H9 (cell line): ENCODE data around the gene DIO1. TPM values are rescaled to one million over a fixed set of nuclear protein-coding genes. Genes with fewer than 3 reads are reported as not detected.

Experiments
- DNase-seq: peaks from one replicate; pipeline ENCODE4 v3.0.0-alpha.2; 2017
- H2AFZ ChIP-seq: one replicate; pipeline ENCODE4 v1.6.1; 2013; ENCODE audit warnings: mild to moderate bottlenecking, low read length, control low read depth, moderate library complexity
- H2AK5ac ChIP-seq: 2 replicates; pipeline ENCODE4 v1.6.1; 2013; ENCODE audit warnings: low read length, control low read depth, mixed read lengths; ENCODE audit not compliant: insufficient read length
- H2BK120ac ChIP-seq: one replicate; pipeline ENCODE4 v1.6.1; 2013; ENCODE audit warnings: low read depth, mild to moderate bottlenecking, low read length, control low read depth, inconsistent platforms; ENCODE audit not compliant: poor library complexity, severe bottlenecking
- H2BK12ac ChIP-seq: 2 replicates; pipeline ENCODE4 v1.6.1; 2013; ENCODE audit warnings: low read length, control low read depth, mixed read lengths, low read depth; ENCODE audit not compliant: insufficient read length
- H2BK15ac ChIP-seq: 2 replicates; pipeline ENCODE4 v1.6.1; 2013; ENCODE audit warnings: low read depth, low read length, control low read depth
- H2BK20ac ChIP-seq: one replicate; pipeline ENCODE4 v1.6.1; 2013; ENCODE audit warnings: low read depth, mild to moderate bottlenecking, low read length, control low read depth, inconsistent platforms; ENCODE audit not compliant: poor library complexity, severe bottlenecking
- H2BK5ac ChIP-seq: 2 replicates; pipeline ENCODE4 v1.6.1; 2013; ENCODE audit warnings: low read length, control low read depth, mixed read lengths; ENCODE audit not compliant: insufficient read length
- H3K14ac ChIP-seq: 2 replicates; pipeline ENCODE4 v1.6.1; 2013; ENCODE audit warnings: low read length, control low read depth; ENCODE audit not compliant: insufficient read depth
- H3K18ac ChIP-seq: 2 replicates; pipeline ENCODE4 v1.6.1; 2013; ENCODE audit warnings: low read depth, mild to moderate bottlenecking, mixed read lengths, low read length, control low read depth; ENCODE audit not compliant: insufficient read length
- H3K23ac ChIP-seq: 2 replicates; pipeline ENCODE4 v1.6.1; 2013; ENCODE audit warnings: low read length, control low read depth, mixed read lengths, low read depth; ENCODE audit not compliant: insufficient read length
- H3K23me2 ChIP-seq: 2 replicates; pipeline ENCODE4 v1.6.1; 2013; ENCODE audit warnings: low read depth, mild to moderate bottlenecking, mixed read lengths, low read length, control low read depth; ENCODE audit not compliant: insufficient read length, poor library complexity, severe bottlenecking
- H3K27ac ChIP-seq: 2 replicates; pipeline ENCODE4 v1.5.1; 2013; ENCODE audit warnings: low read length, control low read depth, mixed read lengths, low read depth; ENCODE audit not compliant: insufficient read length
- H3K27me3 ChIP-seq: 2 replicates; pipeline ENCODE4 v1.6.1; 2013; ENCODE audit warnings: low read length, control low read depth, inconsistent platforms; ENCODE audit not compliant: insufficient read depth
- H3K4ac ChIP-seq: 2 replicates; pipeline ENCODE4 v1.6.1; 2013; ENCODE audit warnings: low read depth, mild to moderate bottlenecking, control low read depth, inconsistent platforms, low read length, moderate library complexity
- H3K4me1 ChIP-seq: 2 replicates; pipeline ENCODE4 v1.6.1; 2013; ENCODE audit warnings: low read length, control low read depth, inconsistent platforms; ENCODE audit not compliant: insufficient read depth
- H3K4me2 ChIP-seq: 2 replicates; pipeline ENCODE4 v1.6.1; 2013; ENCODE audit warnings: low read length, control low read depth, mixed read lengths; ENCODE audit not compliant: insufficient read length, insufficient read depth
- H3K56ac ChIP-seq: 2 replicates; pipeline ENCODE4 v1.6.1; 2013; ENCODE audit warnings: low read depth, mild to moderate bottlenecking, mixed read lengths, low read length, control low read depth; ENCODE audit not compliant: insufficient read length
- H3K79me1 ChIP-seq: 2 replicates; pipeline ENCODE4 v1.6.1; 2013; ENCODE audit warnings: low read depth, mild to moderate bottlenecking, moderate library complexity, low read length, control low read depth, inconsistent platforms; ENCODE audit not compliant: insufficient read depth, poor library complexity, severe bottlenecking
- H3K79me2 ChIP-seq: 2 replicates; pipeline ENCODE4 v1.6.1; 2013; ENCODE audit warnings: low read length, control low read depth, inconsistent platforms; ENCODE audit not compliant: insufficient read depth
- H3K9ac ChIP-seq: 2 replicates; pipeline ENCODE4 v1.6.1; 2013; ENCODE audit warnings: low read length, control low read depth, mixed read lengths; ENCODE audit not compliant: insufficient read length; ENCODE audit errors: extremely low read depth
- H3K9me3 ChIP-seq: one replicate; pipeline ENCODE4 v1.6.1; 2013; ENCODE audit warnings: low read depth, low read length, inconsistent platforms; ENCODE audit not compliant: control insufficient read depth
- H3T11ph ChIP-seq: one replicate; pipeline ENCODE4 v1.6.1; 2013; ENCODE audit warnings: mild to moderate bottlenecking, low read length, control low read depth, inconsistent platforms
- H4K20me1 ChIP-seq: one replicate; pipeline ENCODE4 v1.6.1; 2013; ENCODE audit not compliant: control insufficient read depth, insufficient read length, insufficient read depth
- H4K5ac ChIP-seq: 2 replicates; pipeline ENCODE4 v1.6.1; 2013; ENCODE audit warnings: low read depth, mild to moderate bottlenecking, mixed read lengths, low read length, control low read depth; ENCODE audit not compliant: insufficient read length
- H4K8ac ChIP-seq: replicated peaks from 2 replicates; pipeline ENCODE4 v1.6.1; 2013; ENCODE audit warnings: low read length, control low read depth, mixed read lengths, low read depth; ENCODE audit not compliant: insufficient read length
- H4K91ac ChIP-seq: 2 replicates; pipeline ENCODE4 v1.6.1; 2013; ENCODE audit warnings: low read depth, mild to moderate bottlenecking, moderate library complexity, mixed read lengths, low read length, control low read depth; ENCODE audit not compliant: insufficient read length
- H3K27ac Mint-ChIP-seq, 3 experiments: 2 replicates in 2 of 3; 3 replicates in 1 of 3; pipeline ENCODE4 v1.8.0; 2020 to 2021; ENCODE audit warnings: mixed read lengths in 3 of 3, mild to moderate bottlenecking in 1 of 3, moderate library complexity in 1 of 3
- H3K27me3 Mint-ChIP-seq: 2 replicates; pipeline ENCODE4 v1.8.0; 2021; ENCODE audit warnings: low read depth, mild to moderate bottlenecking, moderate library complexity, mixed read lengths
- H3K36me3 Mint-ChIP-seq, 3 experiments: 2 replicates in 2 of 3; 3 replicates in 1 of 3; pipeline ENCODE4 v1.8.0; 2020 to 2021; ENCODE audit warnings: low read depth in 3 of 3, mixed read lengths in 3 of 3; ENCODE audit not compliant: insufficient read depth in 1 of 3
- H3K4me1 Mint-ChIP-seq, 2 experiments: 2 replicates each; pipeline ENCODE4 v1.8.0; 2020; ENCODE audit warnings: mixed read lengths in 2 of 2
- H3K4me3 Mint-ChIP-seq, 2 experiments: 2 replicates in 1 of 2; 3 replicates in 1 of 2; pipeline ENCODE4 v1.8.0; 2020 to 2021; ENCODE audit warnings: mild to moderate bottlenecking in 2 of 2, mixed read lengths in 2 of 2, moderate library complexity in 1 of 2
- H3K9me3 Mint-ChIP-seq, 2 experiments: 2 replicates in 1 of 2; 3 replicates in 1 of 2; pipeline ENCODE4 v1.8.0; 2020; ENCODE audit warnings: mild to moderate bottlenecking in 2 of 2, mixed read lengths in 2 of 2, moderate library complexity in 1 of 2
- CTCF ChIP-seq: fragments of 200-600 bp; sonication (generic); conservative IDR thresholded peaks from 3 replicates; pipeline ENCODE4 v1.8.0; 2021; ENCODE audit warnings: antibody characterized with exemption, mild to moderate bottlenecking
- WGBS: extraction: QIAGEN DNeasy Blood & Tissue Kit; methylation state at CpG from one replicate; pipeline ENCODE4 v1.1.7; 2013; ENCODE audit warnings: missing lambda C conversion rate, low lambda C conversion rate, mixed read lengths; ENCODE audit not compliant: insufficient read length; ENCODE audit errors: extremely low coverage; 5-methylcytosine and 5-hydroxymethylcytosine counted together
- total RNA-seq: library from RNA; stranded (reverse); gene quantifications from 2 replicates; pipeline ENCODE4 v1.2.1, GENCODE V29; 2021

The DIO1 gene
- total RNA-seq, 1 experiment from 2014 or later, result not detected

GRCh38 chr1:53956308-53957168 is 62.6 kb downstream of the DIO1 start:
- Histone ChIP-seq H3K9me3 (no peaks in the 10 kb centered on the region), H3K79me2 (no peaks in the 10 kb centered on the region), H2AFZ (no peak overlapping the region), H3K9ac (peak overlapping the region; percentile 3), H3K27me3 (no peaks in the 10 kb centered on the region), H2BK15ac (no peak overlapping the region), H3K79me1 (no peaks in the 10 kb centered on the region), H2BK12ac (no peak overlapping the region), H4K20me1 (no peaks in the 10 kb centered on the region), H2BK5ac (no peak overlapping the region), H2AK5ac (no peak overlapping the region), H3T11ph (no peak overlapping the region), H3K4me2 (no peak overlapping the region), H2BK120ac (no peak overlapping the region), H3K23me2 (no peaks in the 10 kb centered on the region), H3K56ac (no peak overlapping the region), H4K91ac (no peak overlapping the region), H3K27ac (no peak overlapping the region), H2BK20ac (no peak overlapping the region), H3K4me1 (no peaks in the 10 kb centered on the region; the same call in 1 of the 2 replicates), H4K8ac (no peak overlapping the region), H3K18ac (no peak overlapping the region), H3K23ac (no peak overlapping the region), H3K4ac (no peak overlapping the region), H3K14ac (no peak overlapping the region), H4K5ac (no peak overlapping the region)
- H3K27ac Mint-ChIP-seq, result peak overlapping the region; percentile 15 to 40 (median 37); a peak in 4 of 7 replicates
- H3K27me3 Mint-ChIP-seq, result no peaks in the 10 kb centered on the region
- H3K9me3 Mint-ChIP-seq, result no peaks in the 10 kb centered on the region
- H3K4me1 Mint-ChIP-seq, result peaks cover 17 to 21% of the 10 kb centered on the region in 2 experiments
- no peak overlapping the region for H3K4me3 Mint-ChIP-seq
- TF ChIP-seq CTCF, result no peak
- no CpG with 5 or more reads among the region's 3 CpGs for WGBS
- no peak for DNase-seq
- peaks cover 15 to 56% (median 53%) of the 10 kb centered on the region in 3 experiments; a peak in 6 of 7 replicates for H3K36me3 Mint-ChIP-seq
